Activated CD8-positive, alpha-beta T cell treated with anti-CD3 and anti-CD28 coated beads for 36 hours (primary cell): ENCODE measurements around the gene ANK3. TPM values are rescaled to one million over a fixed set of nuclear protein-coding genes. Genes with fewer than 3 reads are reported as not detected.

Source experiments
- ATAC-seq: fragments of 200-7000 bp; cut with Tn5 transposase; one replicate; pipeline ENCODE4 v1.10.0; 2021; ENCODE audit warnings: mild to moderate bottlenecking, moderate library complexity
- CTCF ChIA-PET: fragments of 350-600 bp; sonication (Branson Sonifier 250); formaldehyde crosslinking; loops from one replicate; lab custom pipeline; 2021; ENCODE audit warnings: antibody characterized with exemption; lab: Charles Lee
- POLR2A ChIA-PET: fragments of 350-600 bp; sonication (Branson Sonifier 250); formaldehyde crosslinking; loops from one replicate; lab custom pipeline; 2021; ENCODE audit warnings: antibody characterized with exemption; lab: Charles Lee
- DNase-seq: peaks from one replicate; pipeline ENCODE4 v3.0.0-alpha.2; 2020
- H3K27ac Mint-ChIP-seq: one replicate; pipeline ENCODE4 v1.8.0; 2021; ENCODE audit warnings: mild to moderate bottlenecking, mixed read lengths
- H3K27me3 Mint-ChIP-seq: one replicate; pipeline ENCODE4 v1.8.0; 2021; ENCODE audit warnings: mixed read lengths
- H3K36me3 Mint-ChIP-seq: one replicate; pipeline ENCODE4 v1.8.0; 2021; ENCODE audit warnings: low read depth, mixed read lengths
- H3K4me1 Mint-ChIP-seq: one replicate; pipeline ENCODE4 v1.8.0; 2021; ENCODE audit warnings: low read depth, mixed read lengths
- H3K4me3 Mint-ChIP-seq: one replicate; pipeline ENCODE4 v1.8.0; 2021; ENCODE audit warnings: mild to moderate bottlenecking, moderate library complexity, mixed read lengths
- H3K9me3 Mint-ChIP-seq: one replicate; pipeline ENCODE4 v1.8.0; 2021; ENCODE audit warnings: mixed read lengths
- CTCF ChIP-seq: fragments of 200-600 bp; IDR thresholded peaks from one replicate; pipeline ENCODE4 v1.8.0; 2022; ENCODE audit warnings: antibody characterized with exemption, mild to moderate bottlenecking
- intact Hi-C: fragments of 100-400 bp; cut with micrococcal nuclease; formaldehyde crosslinking; loops from one replicate; pipeline ENCODE4 v1.10.0; 2022
- total RNA-seq, 2 experiments: library from RNA; stranded (reverse); gene quantifications; one replicate each; pipeline ENCODE4 v1.2.3, GENCODE V29; 2021

ANK3 gene
- total RNA-seq, 2 experiments from 2014 or later, result 10.3 to 12.0 TPM

GRCh38 chr10:60000747-60001146, 388.9 kb downstream of the ANK3 start:
- ChIA-PET CTCF (no interaction called here), POLR2A (no interaction called here)
- TF ChIP-seq CTCF, result no peak
- Mint-ChIP-seq H3K9me3 (no peaks in the 10 kb centered on the region), H3K4me1 (peaks cover 10% of the 10 kb centered on the region), H3K27me3 (peaks cover 5% of the 10 kb centered on the region), H3K4me3 (no peak overlapping the region), H3K27ac (peak overlapping the region; percentile 52), H3K36me3 (no peaks in the 10 kb centered on the region)
- intact Hi-C loops, result no loop called here
- DNase-seq, result no peak
- ATAC-seq, result peak; percentile 61

- POLR2A ChIA-PET, result no interaction called here
- H3K4me3 Mint-ChIP-seq, result no peak overlapping the region
- H3K27me3 Mint-ChIP-seq, result peaks cover 14% of the 10 kb centered on the region
- CTCF ChIA-PET, result no interaction called here
- H3K27ac Mint-ChIP-seq, result no peak overlapping the region
- H3K9me3 Mint-ChIP-seq, result no peaks in the 10 kb centered on the region
- H3K4me1 Mint-ChIP-seq, result peaks cover 10% of the 10 kb centered on the region
- ATAC-seq, result no peak
- no peak for TF ChIP-seq CTCF
- no peak for DNase-seq
- intact Hi-C loops, result no loop called here
- no peaks in the 10 kb centered on the region for H3K36me3 Mint-ChIP-seq
Measured at GRCh38 chr10:59997827-59998525, 391.7 kb downstream of the ANK3 start.

- H3K27me3 Mint-ChIP-seq, result peaks cover 22% of the 10 kb centered on the region
- no peak overlapping the region for H3K4me3 Mint-ChIP-seq
- no peak for DNase-seq
- ATAC-seq, result no peak
- no peak for TF ChIP-seq CTCF
- no peaks in the 10 kb centered on the region for H3K9me3 Mint-ChIP-seq
- H3K4me1 Mint-ChIP-seq, result peaks cover 15% of the 10 kb centered on the region
- H3K27ac Mint-ChIP-seq, result no peak overlapping the region
- intact Hi-C loops, result no loop called here
- ChIA-PET POLR2A (no interaction called here), CTCF (no interaction called here)
- no peaks in the 10 kb centered on the region for H3K36me3 Mint-ChIP-seq
Measured at GRCh38 chr10:59995862-59996261, 393.8 kb downstream of the ANK3 start.

GRCh38 chr10:59993931-59994330, 395.7 kb downstream of the ANK3 start:
- no peak overlapping the region for H3K4me3 Mint-ChIP-seq
- H3K36me3 Mint-ChIP-seq, result no peaks in the 10 kb centered on the region
- no peak for TF ChIP-seq CTCF
- CTCF ChIA-PET, result no interaction called here
- H3K27ac Mint-ChIP-seq, result no peak overlapping the region
- intact Hi-C loops, result no loop called here
- DNase-seq, result no peak
- POLR2A ChIA-PET, result no interaction called here
- ATAC-seq, result no peak
- peaks cover 23% of the 10 kb centered on the region for H3K27me3 Mint-ChIP-seq
- H3K9me3 Mint-ChIP-seq, result no peaks in the 10 kb centered on the region
- H3K4me1 Mint-ChIP-seq, result peaks cover 6% of the 10 kb centered on the region

GRCh38 chr10:59991661-59992060, 398.0 kb downstream of the ANK3 start:
- Mint-ChIP-seq H3K4me1 (peaks cover 6% of the 10 kb centered on the region), H3K27me3 (peaks cover 27% of the 10 kb centered on the region), H3K9me3 (no peaks in the 10 kb centered on the region), H3K27ac (no peak overlapping the region), H3K36me3 (no peaks in the 10 kb centered on the region), H3K4me3 (no peak overlapping the region)
- intact Hi-C loops, result no loop called here
- DNase-seq (no peak), ATAC-seq (peak; percentile 60)
- POLR2A ChIA-PET, result no interaction called here
- CTCF ChIA-PET, result interaction anchor here (1.7 kb wide), 1 partner anchor 32 kb away, joined by 3 read pairs; no protein-coding TSS in a partner anchor
- TF ChIP-seq CTCF, result no peak
